ENCODE measurements around the gene SLC10A7. TPM values are rescaled to one million over a fixed set of nuclear protein-coding genes. Genes with fewer than 3 reads are reported as not detected.

Gene SLC10A7
- total RNA-seq, 1 experiment from 2014 or later: 3.9 TPM

- H3K79me1 ChIP-seq (ENCODE audit: insufficient read depth, low read depth, low read length, poor library complexity, severe bottlenecking): no peaks in the 10 kb centered on the region
- no peak overlapping the region for H2BK5ac ChIP-seq (ENCODE audit: insufficient read length, low read length)
- DNase-seq: no peak
- H3K18ac ChIP-seq (ENCODE audit: insufficient read length, low read depth, low read length): no peak overlapping the region
- no peaks in the 10 kb centered on the region for H3K9me3 ChIP-seq (ENCODE audit: control insufficient read depth, low read depth, low read length)
- H4K8ac ChIP-seq (replicated peaks; ENCODE audit: insufficient read length, low read depth, low read length): no peak overlapping the region
- no peaks in the 10 kb centered on the region for H3K36me3 Mint-ChIP-seq (ENCODE audit: insufficient read depth in 1 of 3, low read depth in 3 of 3)
- H4K91ac ChIP-seq (ENCODE audit: insufficient read length, low read depth, low read length): no peak overlapping the region
- H3T11ph ChIP-seq (ENCODE audit: low read length): no peak overlapping the region
- H3K23ac ChIP-seq (ENCODE audit: insufficient read length, low read depth, low read length): no peak overlapping the region
- H2BK15ac ChIP-seq (ENCODE audit: low read depth, low read length): no peak overlapping the region
- no peak overlapping the region for H2AFZ ChIP-seq (ENCODE audit: low read length)
- no peak overlapping the region for H3K27ac Mint-ChIP-seq
- H4K20me1 ChIP-seq (ENCODE audit: control insufficient read depth, insufficient read depth, insufficient read length): no peaks in the 10 kb centered on the region
- no peak for TF ChIP-seq CTCF (conservative IDR thresholded peaks at IDR 0.05)
- H3K27me3 ChIP-seq (ENCODE audit: insufficient read depth, low read length): no peaks in the 10 kb centered on the region
- no peak overlapping the region for H3K4me2 ChIP-seq (ENCODE audit: insufficient read depth, insufficient read length, low read length)
- no peak overlapping the region for H3K14ac ChIP-seq (ENCODE audit: insufficient read depth, low read length)
- H3K9me3 Mint-ChIP-seq: no peaks in the 10 kb centered on the region
- no peak overlapping the region for H3K4me3 Mint-ChIP-seq
- no peak overlapping the region for H3K9ac ChIP-seq (ENCODE audit: extremely low read depth, insufficient read length, low read length)
- H3K23me2 ChIP-seq (ENCODE audit: insufficient read length, low read depth, low read length, poor library complexity, severe bottlenecking): no peaks in the 10 kb centered on the region
- no CpG with 5 or more reads among the region's 2 CpGs for WGBS (ENCODE audit: extremely low coverage, insufficient read length, low lambda C conversion rate)
- no peak overlapping the region for H2BK20ac ChIP-seq (ENCODE audit: low read depth, low read length, poor library complexity, severe bottlenecking)
- H3K79me2 ChIP-seq (ENCODE audit: insufficient read depth, low read length): no peaks in the 10 kb centered on the region
- H3K4ac ChIP-seq (ENCODE audit: low read depth, low read length): no peak overlapping the region
- no peak overlapping the region for H2AK5ac ChIP-seq (ENCODE audit: insufficient read length, low read length)
- H3K27me3 Mint-ChIP-seq (ENCODE audit: low read depth): no peaks in the 10 kb centered on the region
- no peak overlapping the region for H3K27ac ChIP-seq (ENCODE audit: insufficient read length, low read depth, low read length)
- no peak overlapping the region for H3K56ac ChIP-seq (ENCODE audit: insufficient read length, low read depth, low read length)
- H3K4me1 ChIP-seq (ENCODE audit: insufficient read depth, low read length): no peaks in the 10 kb centered on the region
- no peak overlapping the region for H2BK120ac ChIP-seq (ENCODE audit: low read depth, low read length, poor library complexity, severe bottlenecking)
- H3K4me1 Mint-ChIP-seq: no peaks in the 10 kb centered on the region
- no peak overlapping the region for H2BK12ac ChIP-seq (ENCODE audit: insufficient read length, low read depth, low read length)
- no peak overlapping the region for H4K5ac ChIP-seq (ENCODE audit: insufficient read length, low read depth, low read length)
These were observed 14.1 kb downstream of the SLC10A7 start for GRCh38 chr4:146507632-146508031.
